Peyer's patch (tissue), 4 donors: ENCODE measurements around the gene GPR85.

Source experiments
- POLR2A ChIP-seq, 2 donors: fragments of 450-650 bp; IDR thresholded peaks; one replicate each; pipeline ENCODE4 v1.5.1; 2017; ENCODE audit warnings: antibody characterized with exemption in 2 of 2, mild to moderate bottlenecking in 2 of 2, moderate library complexity in 2 of 2
- TF ChIP-seq, protein P1 (sequence below), 6 experiments: fragments of 450-650 bp in 4 of 6; fragments of 200-600 bp in 2 of 6; sonication (generic) in 1 of 6; IDR thresholded peaks; one replicate each; pipeline ENCODE4 v1.5.1; 2017 to 2019; ENCODE audit warnings: antibody characterized with exemption in 6 of 6, mild to moderate bottlenecking in 3 of 6, moderate library complexity in 1 of 6

GRCh38 chr7:113092762-113093161 lies 6.1 kb upstream of the GPR85 start:
- TF ChIP-seq, protein P1, sequence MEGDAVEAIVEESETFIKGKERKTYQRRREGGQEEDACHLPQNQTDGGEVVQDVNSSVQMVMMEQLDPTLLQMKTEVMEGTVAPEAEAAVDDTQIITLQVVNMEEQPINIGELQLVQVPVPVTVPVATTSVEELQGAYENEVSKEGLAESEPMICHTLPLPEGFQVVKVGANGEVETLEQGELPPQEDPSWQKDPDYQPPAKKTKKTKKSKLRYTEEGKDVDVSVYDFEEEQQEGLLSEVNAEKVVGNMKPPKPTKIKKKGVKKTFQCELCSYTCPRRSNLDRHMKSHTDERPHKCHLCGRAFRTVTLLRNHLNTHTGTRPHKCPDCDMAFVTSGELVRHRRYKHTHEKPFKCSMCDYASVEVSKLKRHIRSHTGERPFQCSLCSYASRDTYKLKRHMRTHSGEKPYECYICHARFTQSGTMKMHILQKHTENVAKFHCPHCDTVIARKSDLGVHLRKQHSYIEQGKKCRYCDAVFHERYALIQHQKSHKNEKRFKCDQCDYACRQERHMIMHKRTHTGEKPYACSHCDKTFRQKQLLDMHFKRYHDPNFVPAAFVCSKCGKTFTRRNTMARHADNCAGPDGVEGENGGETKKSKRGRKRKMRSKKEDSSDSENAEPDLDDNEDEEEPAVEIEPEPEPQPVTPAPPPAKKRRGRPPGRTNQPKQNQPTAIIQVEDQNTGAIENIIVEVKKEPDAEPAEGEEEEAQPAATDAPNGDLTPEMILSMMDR (IDR thresholded peaks at IDR 0.05): no peak
- TF ChIP-seq POLR2A (IDR thresholded peaks at IDR 0.05): no peak
